Activated CD8-positive, alpha-beta T cell treated with anti-CD3 and anti-CD28 coated beads, Interleukin-2, amount 10 ng/mL, durations not matched to agents 7 days and 5 days (primary cell): ENCODE data around the gene ERC2. TPM values are rescaled to one million over a fixed set of nuclear protein-coding genes. Genes with fewer than 3 reads are reported as not detected.

Source experiments
- ATAC-seq: fragments of 150-1000 bp; cut with Tn5 transposase; one replicate; pipeline ENCODE4 v1.10.0; 2021; ENCODE audit warnings: moderate library complexity
- CTCF ChIA-PET: fragments of 350-600 bp; sonication (Branson Sonifier 250); formaldehyde crosslinking; loops from one replicate; lab custom pipeline; 2021; ENCODE audit warnings: antibody characterized with exemption; lab: Charles Lee
- POLR2A ChIA-PET: fragments of 350-600 bp; sonication (Branson Sonifier 250); formaldehyde crosslinking; loops from one replicate; lab custom pipeline; 2021; ENCODE audit warnings: antibody characterized with exemption; lab: Charles Lee
- DNase-seq: peaks from one replicate; pipeline ENCODE4 v3.0.0-alpha.2; 2020
- H3K27ac Mint-ChIP-seq: one replicate; pipeline ENCODE4 v1.8.0; 2021; ENCODE audit warnings: mild to moderate bottlenecking, mixed read lengths
- H3K27me3 Mint-ChIP-seq: one replicate; pipeline ENCODE4 v1.8.0; 2021; ENCODE audit warnings: low read depth, mixed read lengths
- H3K36me3 Mint-ChIP-seq: one replicate; pipeline ENCODE4 v1.8.0; 2021; ENCODE audit warnings: low read depth, mixed read lengths
- H3K4me1 Mint-ChIP-seq: one replicate; pipeline ENCODE4 v1.8.0; 2021; ENCODE audit warnings: low read depth, mixed read lengths
- H3K4me3 Mint-ChIP-seq: one replicate; pipeline ENCODE4 v1.8.0; 2021; ENCODE audit warnings: mild to moderate bottlenecking, mixed read lengths
- H3K9me3 Mint-ChIP-seq: one replicate; pipeline ENCODE4 v1.8.0; 2022; ENCODE audit warnings: mixed read lengths; ENCODE audit not compliant: insufficient read depth
- total RNA-seq, 2 experiments: library from RNA; stranded (reverse); gene quantifications; one replicate each; pipeline ENCODE4 v1.2.3, GENCODE V29; 2021

The ERC2 gene
- total RNA-seq, 2 experiments from 2014 or later: not detected

GRCh38 chr3:56122911-56123310 lies 345.4 kb downstream of the ERC2 start:
- DNase-seq (no peak), ATAC-seq (no peak)
- no peaks in the 10 kb centered on the region for H3K36me3 Mint-ChIP-seq
- no peak overlapping the region for H3K4me3 Mint-ChIP-seq
- CTCF ChIA-PET: no interaction called here
- H3K27ac Mint-ChIP-seq: no peak overlapping the region
- no peaks in the 10 kb centered on the region for H3K4me1 Mint-ChIP-seq
- H3K27me3 Mint-ChIP-seq: no peaks in the 10 kb centered on the region
- no peaks in the 10 kb centered on the region for H3K9me3 Mint-ChIP-seq
- POLR2A ChIA-PET: no interaction called here

GRCh38 chr3:56121716-56122115 lies 346.6 kb downstream of the ERC2 start:
- H3K36me3 Mint-ChIP-seq: no peaks in the 10 kb centered on the region

GRCh38 chr3:56119575-56120349 lies 348.5 kb downstream of the ERC2 start:
- ATAC-seq (no peak), DNase-seq (no peak)
- ChIA-PET POLR2A (no interaction called here), CTCF (no interaction called here)
- Mint-ChIP-seq H3K27me3 (no peaks in the 10 kb centered on the region), H3K4me1 (no peaks in the 10 kb centered on the region), H3K27ac (no peak overlapping the region), H3K9me3 (no peaks in the 10 kb centered on the region), H3K36me3 (no peaks in the 10 kb centered on the region), H3K4me3 (no peak overlapping the region)

More at GRCh38 chr3:56121716-56122115, 346.6 kb downstream of the ERC2 start:
- Mint-ChIP-seq H3K4me1 (no peaks in the 10 kb centered on the region), H3K27me3 (no peaks in the 10 kb centered on the region), H3K9me3 (no peaks in the 10 kb centered on the region), H3K4me3 (no peak overlapping the region), H3K27ac (no peak overlapping the region)
- ChIA-PET POLR2A (no interaction called here), CTCF (no interaction called here)
- ATAC-seq: no peak
- no peak for DNase-seq

GRCh38 chr3:56118968-56119367 lies 349.3 kb downstream of the ERC2 start:
- no peaks in the 10 kb centered on the region for H3K36me3 Mint-ChIP-seq
- no peak for ATAC-seq
- no peaks in the 10 kb centered on the region for H3K27me3 Mint-ChIP-seq
- no peak overlapping the region for H3K27ac Mint-ChIP-seq
- ChIA-PET CTCF (no interaction called here), POLR2A (no interaction called here)
- H3K9me3 Mint-ChIP-seq: no peaks in the 10 kb centered on the region
- no peak for DNase-seq
- H3K4me1 Mint-ChIP-seq: no peaks in the 10 kb centered on the region
- no peak overlapping the region for H3K4me3 Mint-ChIP-seq

GRCh38 chr3:56115698-56116097 lies 352.6 kb downstream of the ERC2 start:
- ATAC-seq: no peak
- H3K4me1 Mint-ChIP-seq: no peaks in the 10 kb centered on the region
- CTCF ChIA-PET: no interaction called here
- H3K4me3 Mint-ChIP-seq: no peak overlapping the region
- no peak overlapping the region for H3K27ac Mint-ChIP-seq
- no peaks in the 10 kb centered on the region for H3K9me3 Mint-ChIP-seq
- no peaks in the 10 kb centered on the region for H3K36me3 Mint-ChIP-seq
- POLR2A ChIA-PET: no interaction called here
- peaks cover 2% of the 10 kb centered on the region for H3K27me3 Mint-ChIP-seq
- no peak for DNase-seq

GRCh38 chr3:56115199-56115598 lies 353.1 kb downstream of the ERC2 start:
- ChIA-PET CTCF (no interaction called here), POLR2A (no interaction called here)
- no peaks in the 10 kb centered on the region for H3K36me3 Mint-ChIP-seq
- no peaks in the 10 kb centered on the region for H3K4me1 Mint-ChIP-seq
- H3K27ac Mint-ChIP-seq: no peak overlapping the region
- DNase-seq (no peak), ATAC-seq (no peak)
- no peaks in the 10 kb centered on the region for H3K9me3 Mint-ChIP-seq
- H3K27me3 Mint-ChIP-seq: peaks cover 2% of the 10 kb centered on the region
- H3K4me3 Mint-ChIP-seq: no peak overlapping the region

GRCh38 chr3:56113908-56114307 lies 354.4 kb downstream of the ERC2 start:
- no peak for ATAC-seq
- Mint-ChIP-seq H3K27ac (no peak overlapping the region), H3K9me3 (no peaks in the 10 kb centered on the region), H3K4me1 (no peaks in the 10 kb centered on the region), H3K36me3 (no peaks in the 10 kb centered on the region), H3K27me3 (peaks cover 2% of the 10 kb centered on the region), H3K4me3 (no peak overlapping the region)
- POLR2A ChIA-PET: no interaction called here
- CTCF ChIA-PET: no interaction called here
- no peak for DNase-seq

GRCh38 chr3:56113231-56113630 lies 355.0 kb downstream of the ERC2 start:
- no peak for ATAC-seq
- H3K9me3 Mint-ChIP-seq: no peaks in the 10 kb centered on the region
- CTCF ChIA-PET: no interaction called here
- POLR2A ChIA-PET: no interaction called here
- DNase-seq: no peak
- no peaks in the 10 kb centered on the region for H3K4me1 Mint-ChIP-seq
- peaks cover 2% of the 10 kb centered on the region for H3K27me3 Mint-ChIP-seq
- no peak overlapping the region for H3K4me3 Mint-ChIP-seq
- H3K36me3 Mint-ChIP-seq: no peaks in the 10 kb centered on the region
- no peak overlapping the region for H3K27ac Mint-ChIP-seq

- ATAC-seq (no peak), DNase-seq (no peak)
- Mint-ChIP-seq H3K27ac (no peak overlapping the region), H3K27me3 (peaks cover 2% of the 10 kb centered on the region), H3K9me3 (no peaks in the 10 kb centered on the region), H3K4me3 (no peak overlapping the region), H3K4me1 (no peaks in the 10 kb centered on the region), H3K36me3 (no peaks in the 10 kb centered on the region)
- POLR2A ChIA-PET: no interaction called here
- CTCF ChIA-PET: no interaction called here
These were observed 356.5 kb downstream of the ERC2 start for GRCh38 chr3:56111606-56112304.

- CTCF ChIA-PET: no interaction called here
- Mint-ChIP-seq H3K9me3 (no peaks in the 10 kb centered on the region), H3K27ac (no peak overlapping the region), H3K36me3 (no peaks in the 10 kb centered on the region), H3K27me3 (peaks cover 2% of the 10 kb centered on the region), H3K4me1 (no peaks in the 10 kb centered on the region), H3K4me3 (no peak overlapping the region)
- ATAC-seq (no peak), DNase-seq (no peak)
- POLR2A ChIA-PET: no interaction called here
These were observed 357.4 kb downstream of the ERC2 start for GRCh38 chr3:56110886-56111285.

GRCh38 chr3:56107157-56107556 lies 361.1 kb downstream of the ERC2 start:
- no peak for ATAC-seq

GRCh38 chr3:56102032-56102431 lies 366.2 kb downstream of the ERC2 start:
- ATAC-seq: no peak
- H3K36me3 Mint-ChIP-seq: no peaks in the 10 kb centered on the region
- no peak for DNase-seq
- no peaks in the 10 kb centered on the region for H3K4me1 Mint-ChIP-seq
- no peak overlapping the region for H3K4me3 Mint-ChIP-seq
- H3K9me3 Mint-ChIP-seq: no peaks in the 10 kb centered on the region
- ChIA-PET CTCF (no interaction called here), POLR2A (no interaction called here)
- H3K27ac Mint-ChIP-seq: no peak overlapping the region
- H3K27me3 Mint-ChIP-seq: no peaks in the 10 kb centered on the region

More at GRCh38 chr3:56107157-56107556, 361.1 kb downstream of the ERC2 start:
- DNase-seq: no peak
- Mint-ChIP-seq H3K4me1 (no peaks in the 10 kb centered on the region), H3K27ac (no peak overlapping the region), H3K36me3 (no peaks in the 10 kb centered on the region), H3K27me3 (no peaks in the 10 kb centered on the region), H3K9me3 (no peaks in the 10 kb centered on the region), H3K4me3 (no peak overlapping the region)
- CTCF ChIA-PET: no interaction called here
- POLR2A ChIA-PET: no interaction called here
